ENCODE measurements around the gene TRIM9. TPM values are rescaled to one million over a fixed set of nuclear protein-coding genes. Genes with fewer than 3 reads are reported as not detected.

Gene TRIM9
- total RNA-seq, 1 experiment from 2014 or later: 2.6 TPM

GRCh38 chr14:51035611-51036192, 59.2 kb downstream of the TRIM9 start:
- DNase-seq (peak; percentile 83), ATAC-seq (peak; percentile 92)
- Histone ChIP-seq H3K4me3 (ENCODE audit: low read length) (no peak overlapping the region), H3K79me2 (ENCODE audit: low read length) (no peaks in the 10 kb centered on the region), H3K4me2 (ENCODE audit: low read length) (peak overlapping the region; percentile 40), H2AFZ (ENCODE audit: low read length) (peak overlapping the region; percentile 37), H3K27me3 (ENCODE audit: low read length) (no peaks in the 10 kb centered on the region), H3K27ac (ENCODE audit: low read length) (peak overlapping the region; percentile 14), H4K20me1 (ENCODE audit: low read length) (no peaks in the 10 kb centered on the region), H3K36me3 (ENCODE audit: low read depth, low read length) (no peaks in the 10 kb centered on the region), H3F3A (ENCODE audit: low read length, unreplicated experiment) (no peaks in the 10 kb centered on the region), H3K4me1 (ENCODE audit: insufficient read depth, low read length) (peaks cover 17% of the 10 kb centered on the region), H3K9me2 (replicated peaks; ENCODE audit: low read length) (no peaks in the 10 kb centered on the region), H3K9ac (ENCODE audit: low read length) (no peak overlapping the region), H3K9me3 (ENCODE audit: low read length) (no peaks in the 10 kb centered on the region)
- POLR2A ChIA-PET (ENCODE audit: unreplicated experiment): interaction anchor here (0.7 kb wide), 1 partner anchor 47 kb away, joined by 6 read pairs; no protein-coding TSS in a partner anchor
- CTCF ChIA-PET: no interaction called here
- TF ChIP-seq EZH2phosphoT487 (IDR thresholded peaks at IDR 0.05; ENCODE audit: borderline replicate concordance, low read length) (no peak), EZH2 (IDR thresholded peaks at IDR 0.05; ENCODE audit: low read length, unreplicated experiment) (no peak)
- TF ChIP-seq, protein P1, sequence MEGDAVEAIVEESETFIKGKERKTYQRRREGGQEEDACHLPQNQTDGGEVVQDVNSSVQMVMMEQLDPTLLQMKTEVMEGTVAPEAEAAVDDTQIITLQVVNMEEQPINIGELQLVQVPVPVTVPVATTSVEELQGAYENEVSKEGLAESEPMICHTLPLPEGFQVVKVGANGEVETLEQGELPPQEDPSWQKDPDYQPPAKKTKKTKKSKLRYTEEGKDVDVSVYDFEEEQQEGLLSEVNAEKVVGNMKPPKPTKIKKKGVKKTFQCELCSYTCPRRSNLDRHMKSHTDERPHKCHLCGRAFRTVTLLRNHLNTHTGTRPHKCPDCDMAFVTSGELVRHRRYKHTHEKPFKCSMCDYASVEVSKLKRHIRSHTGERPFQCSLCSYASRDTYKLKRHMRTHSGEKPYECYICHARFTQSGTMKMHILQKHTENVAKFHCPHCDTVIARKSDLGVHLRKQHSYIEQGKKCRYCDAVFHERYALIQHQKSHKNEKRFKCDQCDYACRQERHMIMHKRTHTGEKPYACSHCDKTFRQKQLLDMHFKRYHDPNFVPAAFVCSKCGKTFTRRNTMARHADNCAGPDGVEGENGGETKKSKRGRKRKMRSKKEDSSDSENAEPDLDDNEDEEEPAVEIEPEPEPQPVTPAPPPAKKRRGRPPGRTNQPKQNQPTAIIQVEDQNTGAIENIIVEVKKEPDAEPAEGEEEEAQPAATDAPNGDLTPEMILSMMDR (conservative IDR thresholded peaks at IDR 0.05; ENCODE audit: low read depth, low read length): no peak
- no TSS peak for BruUV-seq (replicated peaks)
- intact Hi-C loops (cut with micrococcal nuclease): no loop called here

DNA sequence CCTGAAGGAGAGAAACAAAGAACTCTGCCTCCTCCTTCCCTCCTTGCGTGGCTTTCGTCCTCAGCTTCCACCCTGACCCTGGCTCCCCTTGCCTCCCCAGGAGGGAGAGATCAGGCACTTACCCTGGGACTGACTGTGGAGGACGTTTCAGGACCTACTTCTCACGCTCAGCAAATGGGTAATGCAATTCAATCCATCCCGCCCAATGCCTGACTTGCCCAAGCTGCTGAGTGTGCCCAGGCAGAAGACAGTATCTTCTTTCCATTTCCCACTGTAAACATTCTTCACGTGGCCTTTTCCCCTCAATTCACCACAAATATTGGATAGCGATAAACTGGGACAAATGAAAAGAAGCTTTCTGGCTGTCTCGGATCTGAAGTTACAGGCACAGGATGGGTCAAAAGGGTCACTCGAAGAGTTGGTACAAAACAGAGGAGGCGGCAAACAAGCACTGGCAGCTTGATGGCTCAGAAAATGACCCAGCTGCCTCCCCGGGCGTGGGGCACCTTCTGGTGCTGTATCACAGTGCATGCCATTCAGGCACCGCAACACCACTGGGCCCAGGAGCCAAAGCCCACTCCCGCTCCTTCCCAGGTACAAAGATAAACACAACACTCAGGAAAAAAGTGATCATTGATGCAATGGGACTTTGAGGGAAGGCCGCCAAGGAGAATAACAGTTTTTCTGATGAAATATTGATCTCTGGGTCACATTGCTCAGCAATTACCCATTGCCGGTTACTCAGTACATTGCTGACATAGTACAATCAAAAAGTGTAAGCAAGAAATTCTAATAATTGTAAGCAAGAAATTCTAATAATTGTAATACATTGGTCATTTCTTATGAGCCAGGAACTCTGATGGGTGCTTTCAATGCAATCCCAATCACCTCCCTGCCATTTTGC, 65.8 kb downstream of the TRIM9 start:
- no peaks in the 10 kb centered on the region for H3K9me3 ChIP-seq (ENCODE audit: low read length)
- ChIA-PET CTCF (no interaction called here), POLR2A (ENCODE audit: unreplicated experiment) (no interaction called here)
- H3K9me2 ChIP-seq (replicated peaks; ENCODE audit: low read length): 0 out of 2 replicates have a peak, but pooled peaks cover 3% of the 10 kb centered on the region
- no peaks in the 10 kb centered on the region for H4K20me1 ChIP-seq (ENCODE audit: low read length)
- no peak overlapping the region for H3K4me3 ChIP-seq (ENCODE audit: low read length)
- no peak overlapping the region for H2AFZ ChIP-seq (ENCODE audit: low read length)
- intact Hi-C loops (cut with micrococcal nuclease): no loop called here
- ATAC-seq (no peak), DNase-seq (no peak)
- no peaks in the 10 kb centered on the region for H3K79me2 ChIP-seq (ENCODE audit: low read length)
- no peaks in the 10 kb centered on the region for H3K27me3 ChIP-seq (ENCODE audit: low read length)
- H3K36me3 ChIP-seq (ENCODE audit: low read depth, low read length): no peaks in the 10 kb centered on the region
- H3F3A ChIP-seq (ENCODE audit: low read length, unreplicated experiment): no peaks in the 10 kb centered on the region
- BruUV-seq (replicated peaks): no TSS peak
- TF ChIP-seq EZH2phosphoT487 (IDR thresholded peaks at IDR 0.05; ENCODE audit: borderline replicate concordance, low read length) (no peak), EZH2 (IDR thresholded peaks at IDR 0.05; ENCODE audit: low read length, unreplicated experiment) (no peak)
- TF ChIP-seq, protein P1 (conservative IDR thresholded peaks at IDR 0.05; ENCODE audit: low read depth, low read length): no peak
- no peaks in the 10 kb centered on the region for H3K4me1 ChIP-seq (ENCODE audit: insufficient read depth, low read length)
- H3K9ac ChIP-seq (ENCODE audit: low read length): no peak overlapping the region
- H3K27ac ChIP-seq (ENCODE audit: low read length): no peak overlapping the region
- H3K4me2 ChIP-seq (ENCODE audit: low read length): no peak overlapping the region

DNA sequence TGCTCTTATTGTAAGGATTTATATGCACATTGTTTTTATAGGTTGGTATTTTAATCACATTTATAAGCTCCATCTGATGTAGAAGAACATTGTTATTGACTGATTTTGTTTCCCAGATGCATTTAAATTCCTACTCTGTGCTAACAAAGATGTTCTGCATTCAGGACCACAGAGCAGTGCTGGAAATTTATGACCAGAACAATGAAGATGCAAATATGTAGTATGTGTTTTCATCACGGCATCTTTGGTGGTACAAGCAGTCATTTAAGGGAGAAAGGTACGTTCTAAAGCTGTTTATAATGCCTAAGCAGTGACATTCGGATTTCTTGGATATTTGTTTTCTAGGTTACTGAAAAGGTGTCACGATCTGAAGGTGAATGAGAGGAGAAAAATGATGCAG, 66.5 kb downstream of the TRIM9 start:
- Histone ChIP-seq H3K9me2 (replicated peaks; ENCODE audit: low read length) (0 out of 2 replicates have a peak, but pooled peaks cover 3% of the 10 kb centered on the region), H3F3A (ENCODE audit: low read length, unreplicated experiment) (no peaks in the 10 kb centered on the region), H3K27ac (ENCODE audit: low read length) (no peak overlapping the region), H3K4me3 (ENCODE audit: low read length) (no peak overlapping the region), H3K9me3 (ENCODE audit: low read length) (no peaks in the 10 kb centered on the region), H3K36me3 (ENCODE audit: low read depth, low read length) (no peaks in the 10 kb centered on the region), H3K4me1 (ENCODE audit: insufficient read depth, low read length) (no peaks in the 10 kb centered on the region), H4K20me1 (ENCODE audit: low read length) (no peaks in the 10 kb centered on the region), H3K27me3 (ENCODE audit: low read length) (no peaks in the 10 kb centered on the region), H3K4me2 (ENCODE audit: low read length) (no peak overlapping the region), H3K79me2 (ENCODE audit: low read length) (no peaks in the 10 kb centered on the region), H2AFZ (ENCODE audit: low read length) (no peak overlapping the region), H3K9ac (ENCODE audit: low read length) (no peak overlapping the region)
- ATAC-seq: no peak
- TF ChIP-seq EZH2phosphoT487 (IDR thresholded peaks at IDR 0.05; ENCODE audit: borderline replicate concordance, low read length) (no peak), EZH2 (IDR thresholded peaks at IDR 0.05; ENCODE audit: low read length, unreplicated experiment) (no peak)
- TF ChIP-seq, protein P1 (conservative IDR thresholded peaks at IDR 0.05; ENCODE audit: low read depth, low read length): no peak
- BruUV-seq (replicated peaks): no TSS peak
- DNase-seq: no peak
- CTCF ChIA-PET: no interaction called here
- POLR2A ChIA-PET (ENCODE audit: unreplicated experiment): no interaction called here
- intact Hi-C loops (cut with micrococcal nuclease): no loop called here
